Limb (tissue), 2 donors: Measurements from ENCODE around the gene KRT14.
"Not testable (repeated sequence)": the region's sequence is repeated elsewhere in the genome, so short reads cannot be mapped to it uniquely, and the experiment has no call there.

Experiments used
- DNase-seq, 2 donors: peaks; one replicate each; pipeline ENCODE4 v3.0.0-alpha.2; 2016; ENCODE audit errors: extremely low spot score in 2 of 2

The KRT14 gene

DNA sequence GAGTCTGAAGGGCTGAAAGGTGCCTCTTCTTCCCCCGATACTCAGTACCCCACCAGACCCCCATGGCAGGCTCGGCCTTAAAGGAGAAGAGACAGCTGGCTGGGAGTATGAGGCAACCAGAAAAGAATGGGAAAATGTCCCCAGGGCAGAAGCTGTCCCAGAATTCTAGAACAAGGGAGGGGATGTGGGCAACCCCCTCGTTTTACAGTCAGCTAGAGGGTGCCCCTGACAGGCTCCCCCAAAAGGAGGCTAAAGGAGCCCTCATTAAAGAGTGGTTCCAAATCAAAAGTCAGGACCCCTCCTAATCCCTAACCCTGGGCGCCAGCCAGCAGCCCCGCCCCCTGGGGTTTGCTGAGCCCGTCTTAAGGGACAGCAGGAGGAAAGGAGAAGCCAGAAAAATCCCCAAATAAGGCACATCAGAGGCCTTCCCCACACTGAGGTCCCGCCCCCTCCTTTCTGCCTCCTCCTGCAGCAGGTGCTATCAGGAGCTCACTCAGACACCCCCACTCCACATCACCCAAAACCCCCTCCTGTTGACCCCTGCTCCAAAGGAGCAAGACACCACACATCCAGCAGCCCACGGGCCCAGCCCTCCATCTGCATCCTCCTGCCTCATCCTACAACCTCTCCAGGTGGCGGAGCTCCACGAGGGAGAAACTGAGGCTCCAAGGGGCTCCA is 36.6 kb upstream of the KRT14 start:
- DNase-seq: peak in 1 of 2 donors; percentile 29

DNA sequence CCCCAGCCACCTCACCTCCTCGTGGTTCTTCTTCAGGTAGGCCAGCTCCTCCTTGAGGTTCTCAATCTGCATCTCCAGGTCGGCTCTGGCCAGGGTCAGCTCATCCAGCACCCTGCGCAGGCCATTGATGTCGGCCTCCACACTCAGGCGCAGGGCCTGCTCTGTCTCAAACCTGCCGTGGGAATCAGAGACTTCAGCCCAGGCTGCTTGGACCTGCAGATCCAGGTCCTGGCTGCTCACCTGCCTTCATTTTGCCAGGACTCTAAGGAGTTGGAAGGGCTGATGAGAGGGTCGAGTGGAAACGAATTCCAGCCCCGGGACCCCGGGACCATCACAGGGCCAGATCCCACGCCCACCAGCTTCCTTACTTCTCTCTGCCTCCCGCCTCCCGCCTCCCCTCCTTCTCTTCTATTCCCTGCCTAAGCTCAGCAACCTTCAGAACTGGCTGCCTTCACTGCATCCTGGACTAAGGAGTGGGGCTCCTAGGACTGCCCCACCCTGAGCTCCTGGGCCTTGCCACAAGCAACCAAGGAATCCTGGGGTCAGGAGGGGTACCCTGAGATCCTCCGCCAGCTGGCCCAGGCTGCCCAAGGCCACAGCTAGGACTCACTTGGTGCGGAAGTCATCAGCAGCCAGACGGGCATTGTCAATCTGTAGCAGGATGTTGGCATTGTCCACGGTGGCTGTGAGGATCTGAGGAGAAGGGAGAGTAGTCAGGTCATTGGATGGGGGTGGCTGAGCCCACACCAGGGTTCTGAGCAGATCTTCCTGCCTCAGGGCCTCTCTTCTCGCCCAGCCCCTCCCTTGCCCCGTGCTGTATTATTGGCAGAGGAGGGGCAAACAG is 35.9 kb upstream of the KRT14 start:
- DNase-seq: not testable (repeated sequence)

DNA sequence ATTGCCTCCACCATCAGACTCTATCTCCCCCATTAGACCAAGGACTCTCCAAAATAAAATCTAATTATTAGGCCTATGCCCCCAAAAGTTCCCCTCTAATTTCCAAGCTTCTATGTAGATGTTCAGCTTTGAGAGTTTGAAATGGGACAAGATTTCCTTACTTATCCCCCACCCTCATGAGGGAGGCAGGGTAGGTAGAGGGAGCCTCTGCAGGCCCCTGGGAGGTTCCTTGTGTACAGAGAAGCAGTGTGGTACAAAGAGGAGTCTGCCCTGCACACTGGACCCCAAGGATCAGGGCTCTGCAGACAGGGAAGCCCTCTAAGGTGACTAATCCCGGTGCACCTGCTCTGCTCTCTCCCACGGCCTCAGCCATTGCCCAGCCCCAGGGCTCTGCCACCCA is 35.2 kb upstream of the KRT14 start:
- peak in 1 of 2 donors; percentile 6 for DNase-seq

DNA sequence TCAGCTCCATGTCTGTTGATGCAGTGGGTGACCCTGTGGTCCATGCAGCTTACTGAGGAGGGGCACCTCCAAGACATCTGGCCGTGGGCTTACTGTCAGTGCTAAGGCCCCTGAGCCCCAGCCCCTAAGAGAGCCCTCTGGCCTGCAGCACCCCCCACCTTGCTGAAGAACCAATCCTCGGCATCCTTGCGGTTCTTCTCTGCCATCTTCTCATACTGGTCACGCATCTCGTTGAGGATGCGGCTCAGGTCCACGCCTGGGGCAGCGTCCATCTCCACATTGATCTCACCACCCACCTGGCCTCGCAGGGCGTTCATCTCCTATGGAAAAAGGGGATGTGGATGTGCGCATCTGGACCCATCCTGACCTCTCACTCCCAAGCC is 34.7 kb upstream of the KRT14 start:
- DNase-seq: not testable (repeated sequence)

DNA sequence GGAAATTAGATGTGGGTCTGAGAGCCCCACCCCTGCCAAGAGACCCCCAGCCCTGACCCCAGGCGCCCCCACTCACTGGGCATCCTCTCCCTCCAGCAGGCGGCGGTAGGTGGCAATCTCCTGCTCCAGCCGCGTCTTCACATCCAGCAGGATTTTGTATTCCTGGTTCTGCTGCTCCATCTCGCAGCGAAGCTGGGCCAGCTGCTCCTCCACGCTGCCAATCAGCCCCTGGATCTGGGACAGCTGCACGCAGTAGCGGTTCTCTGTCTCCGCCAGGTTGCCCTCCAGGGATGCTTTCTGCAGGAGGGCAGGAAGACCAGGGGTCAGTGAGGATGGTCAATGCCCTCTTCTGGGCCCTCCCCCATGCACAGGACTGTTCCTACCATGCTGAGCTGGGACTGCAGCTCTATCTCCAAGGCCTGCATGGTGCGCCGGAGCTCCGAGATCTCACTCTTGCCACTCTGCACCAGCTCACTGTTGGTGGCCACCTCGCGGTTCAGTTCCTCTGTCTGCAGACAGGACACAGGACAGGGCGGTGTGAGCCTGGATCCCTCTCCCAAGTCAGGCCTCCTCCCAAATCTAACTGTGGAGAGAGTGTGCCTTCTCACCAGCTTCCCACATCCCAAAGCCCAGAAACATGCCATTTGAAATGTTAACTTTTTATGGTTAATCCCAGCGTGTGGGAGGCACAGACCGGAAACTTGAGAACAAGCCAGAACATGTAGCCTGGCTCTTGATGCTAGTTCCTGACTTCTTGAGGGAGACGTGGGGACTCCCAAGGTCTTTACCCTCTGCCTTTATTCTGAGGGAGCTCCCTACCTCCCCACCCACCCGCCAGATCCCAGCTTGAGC is 34.1 kb upstream of the KRT14 start:
- DNase-seq: peak in 1 of 2 donors; percentile 31

DNA sequence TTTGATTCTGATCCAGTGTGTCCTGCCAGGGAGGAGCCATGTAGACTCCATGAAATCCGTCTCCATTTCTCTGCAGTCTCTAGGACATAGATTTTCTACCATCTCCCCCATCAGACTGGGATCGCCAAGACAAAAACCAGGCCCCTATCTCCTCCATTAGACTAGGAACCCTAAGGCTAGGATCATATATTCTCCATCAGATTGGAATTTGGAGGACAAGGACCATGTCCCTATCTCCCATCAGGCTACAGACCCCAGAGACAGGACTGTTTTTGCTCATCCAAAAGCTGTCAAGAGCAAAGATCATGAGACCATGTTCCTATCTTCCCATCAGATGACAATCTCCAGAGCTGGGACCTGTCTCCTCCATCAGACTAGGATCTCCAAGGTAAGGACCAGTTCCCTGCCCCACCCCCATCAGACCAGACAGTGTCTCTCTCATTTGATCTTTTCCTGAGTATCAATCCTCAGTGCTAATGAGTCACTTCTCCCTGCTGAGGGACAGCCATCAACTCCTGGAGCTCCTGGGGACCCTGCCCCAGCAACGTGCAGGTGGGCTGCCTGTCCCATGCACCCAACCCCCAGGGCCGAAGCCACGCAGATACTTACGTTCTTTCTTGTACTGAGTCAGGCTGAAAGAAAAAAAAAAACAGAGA is 33.4 kb upstream of the KRT14 start:
- DNase-seq: not testable (repeated sequence)

DNA sequence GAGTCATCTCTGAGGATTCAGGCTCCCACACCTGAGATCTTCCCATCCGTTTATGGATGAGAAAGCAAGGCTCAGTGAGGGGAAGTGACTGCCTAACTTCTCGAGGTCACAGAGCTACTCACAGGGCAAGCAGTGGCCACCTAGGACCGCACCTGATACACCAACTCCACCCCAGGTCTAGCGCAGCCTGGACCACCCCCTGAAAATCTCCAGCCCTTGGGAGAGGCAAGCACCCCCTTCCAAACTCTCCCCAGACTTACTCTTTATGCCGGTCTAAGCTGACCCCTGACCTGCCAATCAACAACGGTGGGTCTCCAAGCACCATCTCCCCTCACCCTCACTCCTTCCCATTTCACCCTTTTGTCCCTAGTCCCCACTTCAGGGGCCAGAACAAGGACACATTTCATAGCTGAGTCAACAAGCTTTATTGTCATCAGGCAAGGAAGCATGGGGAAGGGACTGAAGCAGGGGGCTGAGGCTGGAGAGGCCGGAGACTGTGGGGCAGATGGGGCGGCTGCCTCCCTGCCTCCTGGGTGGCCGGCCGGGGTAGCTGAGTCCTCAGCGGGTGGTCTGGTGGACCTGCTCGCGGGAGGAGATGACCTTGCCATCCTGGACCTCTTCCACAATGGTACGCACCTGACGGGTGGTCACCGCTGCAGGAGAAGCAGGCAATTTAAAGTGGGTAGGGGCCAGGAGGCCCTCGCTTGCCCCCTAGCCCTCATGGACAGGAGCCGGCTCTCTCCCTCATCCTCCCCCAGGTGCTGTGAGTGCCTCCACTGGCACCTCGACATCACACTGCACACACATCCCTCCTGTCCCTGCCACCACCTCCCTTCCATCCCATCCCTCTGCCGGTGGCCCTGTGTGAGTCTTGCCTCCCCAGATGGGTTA is 32.6 kb upstream of the KRT14 start:
- peak in 1 of 2 donors; percentile 18 for DNase-seq

DNA sequence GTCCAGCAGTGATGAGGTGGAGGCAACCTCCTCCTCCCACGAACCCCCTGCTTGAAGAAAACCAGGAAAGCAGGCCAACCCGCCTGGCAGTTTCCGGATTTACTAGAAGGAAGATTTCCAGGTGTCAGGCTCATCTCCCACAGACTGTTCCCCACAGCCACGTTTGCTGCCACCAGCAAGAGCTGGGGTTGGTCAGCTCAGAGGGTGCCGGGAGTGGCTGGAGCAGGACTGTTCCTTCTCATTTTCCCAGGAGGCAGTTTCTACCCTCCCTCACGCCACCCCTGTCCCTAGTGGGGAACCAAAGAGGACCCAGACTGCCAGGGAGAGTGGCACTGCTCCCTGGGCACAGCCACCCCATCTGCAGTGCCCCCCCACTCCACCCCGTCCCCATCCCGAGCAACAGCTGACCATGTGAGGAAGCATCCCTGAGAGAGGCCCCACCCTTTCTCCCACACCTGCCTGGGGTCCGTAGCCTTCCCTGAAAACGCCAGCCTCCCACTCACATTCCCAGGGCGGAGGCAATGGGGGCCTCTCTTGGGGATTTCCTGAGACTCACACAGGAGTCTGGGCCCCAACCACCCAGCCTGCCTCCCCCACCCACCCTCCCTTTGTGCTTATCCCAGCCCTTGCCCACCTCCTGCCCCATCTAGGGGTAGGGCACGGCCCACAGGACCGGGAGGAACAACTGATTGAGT is 31.8 kb upstream of the KRT14 start:
- DNase-seq: no peak

DNA sequence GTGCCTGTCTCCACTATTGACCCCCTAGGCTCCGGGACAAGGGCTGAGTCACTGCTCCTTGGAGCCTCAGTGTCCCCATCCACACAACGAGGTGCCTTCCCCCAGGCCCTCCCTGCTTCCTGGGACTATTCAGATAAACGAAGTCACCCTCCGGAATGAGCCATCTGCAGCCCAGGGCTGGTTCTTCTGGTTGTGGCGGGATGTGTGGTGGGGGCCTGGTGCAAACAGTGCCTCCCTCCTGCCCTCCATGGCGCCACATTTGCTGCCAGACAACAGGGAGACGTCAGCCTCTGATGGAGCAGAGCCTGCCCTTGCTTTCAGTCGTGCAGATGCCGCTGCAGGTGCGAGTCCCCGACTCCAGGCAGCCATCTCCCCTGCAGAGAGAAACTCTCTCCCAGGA is 31.0 kb upstream of the KRT14 start:
- no peak for DNase-seq

DNA sequence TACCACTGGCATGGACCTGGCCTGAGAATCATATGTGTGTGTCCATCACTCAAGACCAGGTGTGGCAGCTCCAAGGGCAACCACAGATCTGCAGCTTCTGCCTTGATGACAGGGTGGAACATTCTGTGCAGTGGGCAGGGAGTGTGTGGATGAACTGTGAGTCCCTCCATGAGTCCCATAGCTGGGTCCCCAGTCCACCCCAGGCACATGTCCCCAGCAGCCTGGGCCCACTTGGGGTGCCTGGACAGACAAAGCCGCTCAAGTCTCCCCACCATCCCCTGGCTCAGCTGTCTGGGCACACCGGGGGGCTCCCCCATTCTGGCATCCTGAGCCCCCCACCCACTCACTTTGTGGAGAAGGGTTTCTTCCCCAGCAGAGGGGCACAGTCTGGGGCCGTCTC is 30.4 kb upstream of the KRT14 start:
- no peak for DNase-seq

DNA sequence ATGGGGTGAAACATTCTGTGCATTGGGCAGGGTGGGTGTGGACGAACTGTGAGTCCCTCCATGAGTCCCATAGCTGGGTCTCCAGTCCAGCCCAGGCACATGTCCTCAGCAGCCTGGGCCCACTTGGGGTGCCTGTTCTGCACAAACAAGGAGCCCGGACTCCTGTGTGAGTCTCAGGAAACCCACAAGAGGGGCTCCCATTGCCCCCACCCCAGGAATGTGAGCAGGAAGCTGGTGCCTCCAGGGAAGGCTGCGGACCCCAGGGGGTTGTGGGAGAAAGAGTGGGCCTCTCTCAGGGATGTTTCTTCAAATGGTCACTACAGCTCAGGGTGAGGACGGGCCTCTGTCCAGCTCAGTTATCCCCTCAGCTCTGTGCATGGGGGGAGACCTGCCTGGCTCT is 29.8 kb upstream of the KRT14 start:
- DNase-seq: not testable (repeated sequence)

DNA sequence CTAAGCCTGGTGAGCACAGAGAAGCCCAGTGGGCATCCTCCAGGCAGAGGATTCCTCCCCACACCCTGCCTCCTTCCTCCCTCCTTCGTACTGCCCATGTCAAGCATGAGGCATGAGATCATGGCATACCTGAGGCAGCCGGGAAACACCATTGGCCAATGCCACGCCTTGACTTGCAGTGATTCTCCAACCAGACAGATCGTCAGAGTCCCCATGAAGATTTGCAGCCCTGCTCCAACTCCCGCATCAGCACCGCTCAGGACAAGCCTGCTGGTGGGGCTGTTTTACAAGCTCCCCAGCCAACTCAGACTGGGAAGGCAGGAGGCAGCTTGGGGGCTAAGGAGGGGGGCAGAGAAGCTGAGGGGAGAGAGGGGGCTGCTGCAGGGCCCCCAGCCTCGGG is 28.8 kb upstream of the KRT14 start:
- no peak for DNase-seq

DNA sequence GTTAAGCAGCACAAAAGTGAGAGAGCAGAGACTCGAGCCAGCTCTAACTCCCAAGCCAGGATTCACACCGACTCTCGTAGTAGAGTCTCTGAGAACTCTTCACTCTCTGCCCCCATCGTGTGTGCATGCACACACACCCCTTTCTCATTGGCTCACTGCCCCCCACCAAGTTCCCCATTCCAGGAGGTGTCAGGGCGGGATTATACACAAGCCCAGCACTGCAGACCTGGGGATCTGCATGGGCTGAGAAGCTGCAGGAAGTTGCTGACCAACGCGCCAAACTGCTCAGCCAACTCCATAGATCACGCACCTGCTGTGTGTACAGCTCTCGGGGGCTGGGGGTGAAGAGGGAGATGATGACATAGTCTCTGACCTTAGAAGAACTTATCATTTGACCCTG is 28.1 kb upstream of the KRT14 start:
- not testable (repeated sequence) for DNase-seq

DNA sequence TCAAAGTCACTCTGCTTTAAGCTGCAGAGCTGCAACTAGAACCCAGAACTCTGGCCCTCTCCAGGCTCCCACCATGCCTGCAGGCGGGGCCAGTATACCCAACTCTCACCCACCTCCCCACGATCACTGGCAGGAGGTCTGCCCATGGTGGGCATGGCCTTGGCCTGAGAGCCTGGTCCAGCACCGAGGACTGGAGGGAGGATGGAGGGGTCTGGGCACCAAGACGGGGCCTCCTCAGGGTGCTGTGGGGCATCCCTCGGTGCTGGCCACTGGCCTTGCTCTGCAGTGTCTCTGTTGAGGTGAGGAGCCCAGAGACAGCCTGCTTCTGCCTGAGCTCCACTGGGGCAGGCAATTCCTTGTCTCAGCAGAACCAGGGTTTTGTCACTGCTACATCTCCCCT is 27.4 kb upstream of the KRT14 start:
- DNase-seq: no peak

DNA sequence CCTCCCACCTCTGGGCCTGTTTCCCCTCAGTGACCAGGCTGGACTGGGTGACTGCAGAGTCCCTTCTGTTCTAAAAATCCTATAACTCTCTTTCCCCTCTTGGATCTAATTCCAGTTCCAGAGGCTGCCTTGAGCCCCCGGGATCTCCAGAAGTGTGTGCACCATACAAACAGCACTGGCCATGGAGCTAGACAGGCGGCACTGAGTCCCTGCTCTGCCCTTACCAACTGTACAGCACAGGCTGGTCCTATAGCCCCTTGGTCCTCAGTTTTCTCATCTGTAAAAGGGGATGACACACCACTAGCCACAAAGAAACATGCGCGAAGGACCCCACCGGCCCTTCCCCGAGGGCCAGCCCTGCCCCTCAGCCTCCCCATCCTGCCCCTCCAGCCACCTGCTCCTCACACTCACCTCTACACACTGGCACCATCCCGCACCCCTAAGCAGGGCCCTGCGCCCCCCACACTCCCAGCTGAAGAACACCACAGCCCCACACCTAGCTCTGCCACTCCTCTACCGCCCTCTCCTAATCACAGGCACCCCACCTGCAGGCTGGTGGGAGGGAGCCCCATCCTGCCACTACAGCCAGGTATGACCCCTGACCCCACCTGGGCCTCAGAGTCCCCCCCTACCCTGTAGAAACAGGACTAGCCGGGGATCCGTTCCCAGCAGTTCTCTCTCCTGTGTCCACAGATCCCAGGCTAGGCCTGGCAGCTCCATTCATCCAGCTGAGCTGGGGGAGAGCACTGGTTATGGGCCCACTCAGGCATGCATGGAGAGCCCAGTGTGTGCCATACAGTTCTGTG is 26.8 kb upstream of the KRT14 start:
- no peak for DNase-seq

DNA sequence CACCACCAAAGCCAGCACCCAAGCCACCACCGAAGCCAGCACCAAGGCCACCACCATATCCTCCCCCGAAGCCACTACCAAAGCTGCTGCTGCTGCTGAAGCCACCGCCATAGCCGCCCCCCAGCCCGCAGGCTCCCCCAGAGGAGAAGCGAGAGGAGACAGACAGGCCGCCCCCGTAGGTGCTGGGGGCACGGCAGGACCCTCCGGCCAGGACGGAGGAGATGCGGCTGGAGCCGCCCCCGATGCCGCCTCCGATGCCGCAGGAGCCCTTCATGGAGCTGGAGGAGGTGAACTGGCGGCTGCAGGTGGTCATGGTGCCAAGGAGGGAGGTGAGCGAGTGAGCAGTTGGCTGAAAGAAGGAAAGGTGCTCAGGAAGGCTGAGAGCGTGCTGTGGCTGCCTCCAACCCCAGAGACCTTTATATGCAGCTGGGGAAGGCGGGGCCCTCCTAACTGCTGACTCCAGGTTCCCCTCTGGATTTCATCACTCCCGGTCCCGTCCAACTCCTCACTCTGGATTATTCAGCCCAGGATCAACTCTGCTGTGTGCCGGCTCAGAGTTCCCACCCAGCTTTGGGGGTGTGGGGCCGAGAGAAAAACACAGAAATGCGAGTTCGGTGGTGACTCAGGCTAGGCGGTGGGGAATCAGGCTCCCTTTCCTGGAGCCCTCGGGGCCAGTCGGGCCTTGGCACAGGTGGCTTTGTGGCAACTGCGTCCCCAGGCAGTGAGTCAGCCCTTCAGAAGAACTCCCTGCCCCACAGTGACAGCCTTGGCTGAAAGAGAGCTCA is 25.9 kb upstream of the KRT14 start, which contains the start of gene KRT16:
Gene KRT16, minus strand, starts transcription at position 392 of the 785 bp plus-strand sequence. Its CDS starts 79 bp downstream, at position 313.
- not testable (repeated sequence) for DNase-seq

DNA sequence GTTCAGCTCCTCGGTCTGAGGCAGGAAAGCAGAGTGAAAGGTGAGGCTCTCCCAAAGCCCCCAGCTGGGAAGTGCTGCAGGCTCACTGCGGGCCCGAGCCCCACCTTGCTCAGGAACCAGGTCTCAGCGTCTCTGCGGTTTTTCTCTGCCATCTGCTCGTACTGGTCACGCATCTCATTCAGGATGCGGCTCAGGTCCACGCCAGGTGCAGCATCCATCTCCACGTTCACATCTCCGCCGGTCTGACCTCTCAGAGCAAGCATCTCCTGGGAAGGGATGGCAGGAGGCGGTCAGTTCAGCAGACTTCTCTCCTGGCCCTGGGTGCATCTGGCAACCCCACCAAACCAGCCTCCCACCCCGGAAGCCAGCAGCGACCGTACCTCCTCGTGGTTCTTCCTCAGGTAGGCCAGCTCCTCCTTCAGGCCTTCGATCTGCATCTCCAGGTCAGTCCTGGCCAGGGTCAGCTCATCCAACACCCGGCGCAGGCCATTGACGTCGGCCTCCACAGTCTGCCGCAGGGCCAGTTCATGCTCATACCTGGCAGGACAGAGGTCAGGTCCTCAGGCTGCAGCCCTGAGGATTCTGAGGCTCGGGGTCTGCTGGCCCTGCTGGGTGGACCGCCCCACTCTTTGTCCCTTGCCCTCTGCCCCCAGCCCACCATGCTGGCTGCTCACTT is 24.4 kb upstream of the KRT14 start:
- no peak for DNase-seq
